B cell (primary cell): ENCODE data around the gene H6PD. TPM values are rescaled to one million over a fixed set of nuclear protein-coding genes. Genes with fewer than 3 reads are reported as not detected.

Experiments
- ATAC-seq: fragments of 200-7000 bp; cut with Tn5 transposase; one replicate; pipeline ENCODE4 v1.10.0; 2021; ENCODE audit warnings: low read depth, mild to moderate bottlenecking, moderate number of reproducible peaks, moderate library complexity
- CTCF ChIA-PET: fragments of 350-600 bp; sonication (Branson Sonifier 250); formaldehyde crosslinking; loops from one replicate; lab custom pipeline; 2021; ENCODE audit warnings: antibody characterized with exemption, inconsistent platforms; lab: Charles Lee
- POLR2A ChIA-PET: fragments of 350-600 bp; sonication (Branson Sonifier 250); formaldehyde crosslinking; loops from one replicate; lab custom pipeline; 2021; ENCODE audit warnings: antibody characterized with exemption; lab: Charles Lee
- DNase-seq: peaks from one replicate; pipeline ENCODE4 v3.0.0; 2013
- H2AFZ ChIP-seq: 2 replicates; pipeline ENCODE4 v1.6.1; 2012; ENCODE audit warnings: mild to moderate bottlenecking, low read depth, low read length; ENCODE audit not compliant: insufficient read depth, poor library complexity, severe bottlenecking
- H3K27ac ChIP-seq, 2 donors: 1 replicate in 1 of 2; 2 replicates in 1 of 2; pipeline ENCODE4 v1.5.1; 2012 to 2013; ENCODE audit warnings: low read length in 2 of 2, mild to moderate bottlenecking in 2 of 2, moderate library complexity in 1 of 2
- H3K27me3 ChIP-seq, 4 experiments: fragments of 200-600 bp in 1 of 4; sonication (generic) in 1 of 4; replicated peaks in 1 of 4; 1 replicate in 2 of 4; 2 replicates in 2 of 4; pipeline versions ENCODE4 v1.6.1 to v1.7.0; 2013 to 2016; ENCODE audit warnings: low read length in 3 of 4, mild to moderate bottlenecking in 2 of 4, mixed read lengths in 1 of 4, moderate library complexity in 1 of 4; ENCODE audit not compliant: insufficient read depth in 4 of 4, control insufficient read depth in 3 of 4; ENCODE audit errors: control extremely low read depth in 1 of 4
- H3K36me3 ChIP-seq, 2 experiments: replicated peaks in 1 of 2; 1 replicate in 1 of 2; 2 replicates in 1 of 2; pipeline versions ENCODE4 v1.6.1 to v1.7.1; 2013; ENCODE audit warnings: low read length in 1 of 2; ENCODE audit not compliant: insufficient read depth in 2 of 2, control insufficient read depth in 1 of 2; ENCODE audit errors: control extremely low read depth in 1 of 2, extremely low read depth in 1 of 2
- H3K4me1 ChIP-seq, 2 donors: fragments of 200-600 bp in 1 of 2; sonication (generic) in 1 of 2; 1 replicate in 1 of 2; 2 replicates in 1 of 2; pipeline versions ENCODE4 v1.5.1 to v1.6.1; 2013 to 2017; ENCODE audit warnings: low read length in 2 of 2; ENCODE audit not compliant: control insufficient read depth in 2 of 2, insufficient read depth in 2 of 2
- H3K4me2 ChIP-seq: replicated peaks from 2 replicates; pipeline ENCODE3; 2012; ENCODE audit warnings: mild to moderate bottlenecking, low read depth, low read length; ENCODE audit not compliant: poor library complexity, severe bottlenecking
- H3K4me3 ChIP-seq, 5 experiments: fragments of 200-600 bp in 1 of 5; sonication (generic) in 1 of 5; 1 replicate in 3 of 5; 2 replicates in 2 of 5; pipeline versions ENCODE4 v1.5.1 to v1.7.0; 2011 to 2016; ENCODE audit warnings: low read length in 4 of 5, mild to moderate bottlenecking in 4 of 5, low read depth in 2 of 5, control low read depth in 1 of 5, moderate library complexity in 1 of 5; ENCODE audit not compliant: insufficient read depth in 1 of 5; ENCODE audit errors: control extremely low read depth in 1 of 5, extremely low read depth in 1 of 5
- H3K79me2 ChIP-seq: fragments of 200-600 bp; sonication (generic); one replicate; pipeline ENCODE4 v1.6.0; 2016; ENCODE audit warnings: low read length; ENCODE audit not compliant: control insufficient read depth, insufficient read depth
- H3K9ac ChIP-seq: fragments of 200-600 bp; sonication (generic); 2 replicates; pipeline ENCODE4 v1.6.1; 2017; ENCODE audit warnings: mild to moderate bottlenecking, low read length, moderate library complexity
- H3K9me3 ChIP-seq, 3 donors: one replicate each; pipeline versions ENCODE4 v1.6.1 to v1.7.1; 2013; ENCODE audit warnings: low read length in 2 of 3; ENCODE audit not compliant: control insufficient read depth in 2 of 3, insufficient read depth in 1 of 3; ENCODE audit errors: control extremely low read depth in 1 of 3
- H4K20me1 ChIP-seq: 2 replicates; pipeline ENCODE4 v1.6.0; 2012; ENCODE audit warnings: mild to moderate bottlenecking, low read length; ENCODE audit not compliant: insufficient read depth, control insufficient read depth, poor library complexity, severe bottlenecking
- H3K27ac Mint-ChIP-seq: one replicate; pipeline ENCODE4 v1.8.0; 2021; ENCODE audit warnings: mixed read lengths
- H3K27me3 Mint-ChIP-seq: one replicate; pipeline ENCODE4 v1.8.0; 2021; ENCODE audit warnings: mixed read lengths
- H3K4me1 Mint-ChIP-seq: one replicate; pipeline ENCODE4 v1.8.0; 2021; ENCODE audit warnings: mixed read lengths
- H3K4me3 Mint-ChIP-seq: one replicate; pipeline ENCODE4 v1.8.0; 2021; ENCODE audit warnings: mixed read lengths
- H3K9me3 Mint-ChIP-seq: one replicate; pipeline ENCODE4 v1.8.0; 2022; ENCODE audit warnings: mixed read lengths; ENCODE audit not compliant: insufficient read depth
- CTCF ChIP-seq: fragments of 200-600 bp; IDR thresholded peaks from one replicate; pipeline ENCODE4 v1.8.0; 2022; ENCODE audit warnings: antibody characterized with exemption, mild to moderate bottlenecking
- EZH2 ChIP-seq: IDR thresholded peaks from 2 replicates; pipeline ENCODE4 v1.6.1; 2012; ENCODE audit warnings: borderline replicate concordance, low read depth, mild to moderate bottlenecking, moderate library complexity, low read length; ENCODE audit not compliant: insufficient read depth, poor library complexity, severe bottlenecking
- WGBS: methylation state at CpG from one replicate; pipeline ENCODE4 v1.1.5; 2013; ENCODE audit warnings: missing lambda C conversion rate; ENCODE audit not compliant: insufficient coverage; 5-methylcytosine and 5-hydroxymethylcytosine counted together
- intact Hi-C: fragments of 100-400 bp; cut with micrococcal nuclease; formaldehyde crosslinking; loops from one replicate; pipeline ENCODE4 v1.10.0; 2022
- polyA plus RNA-seq: library from polyadenylated mRNA; depleted of rRNA; stranded (reverse); fragments of >200 nt; gene quantifications from 2 replicates; pipeline ENCODE4 v1.2.3, GENCODE V29; 2012
- total RNA-seq, 2 donors: library from RNA; stranded (reverse); fragments of 120-200 nt in 1 of 2; gene quantifications; 1 replicate in 1 of 2; 2 replicates in 1 of 2; pipeline versions ENCODE4 v1.2.3 to v1.2.4, GENCODE V29; 2013 to 2022

Gene H6PD
- total and polyA plus RNA-seq, 2 donors (not counting 1 experiment from before 2014, with no cell fraction given), result 11.3 to 30.2 TPM

DNA sequence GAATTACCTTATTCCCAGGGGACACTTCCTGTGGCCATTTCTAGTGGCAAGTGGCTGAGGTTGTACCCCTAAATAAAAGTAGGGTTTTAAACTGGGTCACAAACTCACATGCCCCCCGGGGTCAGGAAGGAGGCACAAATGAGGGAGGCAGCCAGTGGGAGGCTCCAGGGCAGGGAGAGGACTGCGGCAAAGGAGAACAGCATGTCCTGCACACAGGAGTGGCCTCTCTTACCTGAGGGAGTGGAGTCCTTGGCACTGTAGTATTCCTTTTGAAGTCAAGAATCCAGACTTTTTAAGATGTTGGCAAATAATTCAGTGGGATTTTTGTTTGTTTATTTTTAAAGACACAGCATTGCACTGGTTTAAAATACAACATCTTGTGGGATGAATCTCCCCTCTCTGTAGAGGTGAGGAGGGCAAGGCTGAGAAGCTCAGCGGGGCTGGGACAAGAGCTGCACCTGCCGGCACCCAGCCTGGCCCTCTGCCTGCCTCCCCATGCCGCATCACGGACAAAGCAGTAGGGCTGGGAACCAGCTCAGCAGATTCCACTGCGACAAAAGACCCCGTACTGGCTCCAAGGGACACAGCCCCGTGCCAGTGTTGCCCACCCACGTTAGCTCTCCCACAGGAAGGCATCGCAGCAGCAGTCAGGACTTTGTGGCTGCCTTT, 80.3 kb downstream of the H6PD start:
- DNase-seq (no peak), ATAC-seq (no peak)
- no peak overlapping the region for H2AFZ ChIP-seq
- no peaks in the 10 kb centered on the region for H3K27me3 Mint-ChIP-seq
- H3K27ac Mint-ChIP-seq, result no peak overlapping the region
- H4K20me1 ChIP-seq, result no peaks in the 10 kb centered on the region
- H3K4me1 Mint-ChIP-seq, result peaks cover 28% of the 10 kb centered on the region
- H3K36me3 ChIP-seq, result no peaks in the 10 kb centered on the region
- H3K4me1 ChIP-seq, result peaks cover 0 to 20% of the 10 kb centered on the region in 2 donors
- H3K4me2 ChIP-seq, result no peak overlapping the region
- H3K4me3 ChIP-seq, result no peak overlapping the region
- ChIA-PET CTCF (no interaction called here), POLR2A (no interaction called here)
- peaks cover 56% of the 10 kb centered on the region for H3K79me2 ChIP-seq
- no peak overlapping the region for H3K9ac ChIP-seq
- no peak overlapping the region for H3K4me3 Mint-ChIP-seq
- no peaks in the 10 kb centered on the region for H3K27me3 ChIP-seq
- H3K9me3 ChIP-seq, result no peaks in the 10 kb centered on the region
- TF ChIP-seq CTCF (no peak), EZH2 (no peak)
- no peak overlapping the region for H3K27ac ChIP-seq
- no peaks in the 10 kb centered on the region for H3K9me3 Mint-ChIP-seq
- intact Hi-C loops, result no loop called here
- 87% methylated on average over 11 of the region's 11 CpGs for WGBS

- no peak for TF ChIP-seq CTCF
- TF ChIP-seq EZH2, result no peak
- Histone ChIP-seq H3K27me3 (no peaks in the 10 kb centered on the region), H2AFZ (no peak overlapping the region), H3K4me2 (no peak overlapping the region), H3K36me3 (no peaks in the 10 kb centered on the region), H3K4me3 (no peak overlapping the region), H3K27ac (no peak overlapping the region), H3K9ac (no peak overlapping the region), H4K20me1 (no peaks in the 10 kb centered on the region), H3K4me1 (peaks cover 0 to 26% of the 10 kb centered on the region in 2 donors), H3K9me3 (no peaks in the 10 kb centered on the region), H3K79me2 (peaks cover 62% of the 10 kb centered on the region)
- intact Hi-C loops, result no loop called here
- POLR2A ChIA-PET, result no interaction called here
- Mint-ChIP-seq H3K4me1 (peaks cover 35% of the 10 kb centered on the region), H3K9me3 (no peaks in the 10 kb centered on the region), H3K4me3 (no peak overlapping the region), H3K27me3 (no peaks in the 10 kb centered on the region), H3K27ac (no peak overlapping the region)
- DNase-seq, result no peak
- WGBS, result 53% methylated on average over 16 of the region's 20 CpGs
- no peak for ATAC-seq
- CTCF ChIA-PET, result no interaction called here
Observed at GRCh38 chr1:9315411-9316079, 81.0 kb downstream of the H6PD start.
